Naive thymus-derived CD4-positive, alpha-beta T cell (primary cell): Measurements from ENCODE around the gene AK2. TPM values are rescaled to one million over a fixed set of nuclear protein-coding genes. Genes with fewer than 3 reads are reported as not detected.
A peak's percentile ranks its signal among the peaks of the same experiment; 100 is the strongest.
"Not testable (repeated sequence)": the region's sequence is repeated elsewhere in the genome, so short reads cannot be mapped to it uniquely, and the experiment has no call there.

ENCODE experiments used
- ATAC-seq: fragments of 150-1000 bp; cut with Tn5 transposase; 2 replicates; pipeline ENCODE4 v1.10.0; 2021; ENCODE audit warnings: mild to moderate bottlenecking, moderate library complexity
- CTCF ChIA-PET: fragments of 350-600 bp; sonication (Branson Sonifier 250); formaldehyde crosslinking; loops from one replicate; lab custom pipeline; 2021; ENCODE audit warnings: antibody characterized with exemption; lab: Charles Lee
- POLR2A ChIA-PET: fragments of 350-600 bp; sonication (Branson Sonifier 250); formaldehyde crosslinking; loops from one replicate; lab custom pipeline; 2021; ENCODE audit warnings: antibody characterized with exemption, inconsistent platforms; lab: Charles Lee
- DNase-seq, 9 donors: peaks; one replicate each; pipeline versions ENCODE4 v3.0.0 to v3.0.0-alpha.2; 2020 to 2022; ENCODE audit warnings: mixed read lengths in 1 of 9
- H3K27ac ChIP-seq: one replicate; pipeline ENCODE4 v1.7.0; 2013; ENCODE audit warnings: mild to moderate bottlenecking, low read depth, low read length, moderate library complexity
- H3K27me3 ChIP-seq, 2 donors: one replicate each; pipeline ENCODE4 v1.7.0; 2013; ENCODE audit warnings: low read length in 2 of 2, mild to moderate bottlenecking in 2 of 2, moderate library complexity in 2 of 2; ENCODE audit not compliant: control insufficient read depth in 2 of 2, insufficient read depth in 2 of 2
- H3K36me3 ChIP-seq, 3 experiments: 1 replicate in 2 of 3; 2 replicates in 1 of 3; pipeline ENCODE4 v1.7.0; 2013; ENCODE audit warnings: low read length in 3 of 3, mild to moderate bottlenecking in 3 of 3, moderate library complexity in 1 of 3; ENCODE audit not compliant: insufficient read depth in 3 of 3, control insufficient read depth in 2 of 3
- H3K4me1 ChIP-seq, 2 donors: one replicate each; pipeline ENCODE4 v1.7.0; 2013; ENCODE audit warnings: low read length in 2 of 2, mild to moderate bottlenecking in 2 of 2, moderate library complexity in 1 of 2; ENCODE audit not compliant: control insufficient read depth in 2 of 2, insufficient read depth in 2 of 2
- H3K4me3 ChIP-seq: 2 replicates; pipeline ENCODE4 v1.7.0; 2013; ENCODE audit warnings: mild to moderate bottlenecking, low read length
- H3K9me3 ChIP-seq, 3 experiments: 1 replicate in 2 of 3; 2 replicates in 1 of 3; pipeline ENCODE4 v1.7.0; 2013; ENCODE audit warnings: low read length in 3 of 3; ENCODE audit not compliant: control insufficient read depth in 2 of 3
- H3K27ac Mint-ChIP-seq, 9 donors: one replicate each; pipeline ENCODE4 v1.8.0; 2020 to 2022; ENCODE audit warnings: mixed read lengths in 9 of 9, mild to moderate bottlenecking in 8 of 9, moderate library complexity in 5 of 9, inconsistent platforms in 2 of 9
- H3K27me3 Mint-ChIP-seq, 5 donors: one replicate each; pipeline ENCODE4 v1.8.0; 2021 to 2022; ENCODE audit warnings: mixed read lengths in 5 of 5, mild to moderate bottlenecking in 1 of 5
- H3K36me3 Mint-ChIP-seq, 5 donors: one replicate each; pipeline ENCODE4 v1.8.0; 2020 to 2022; ENCODE audit warnings: mixed read lengths in 5 of 5, mild to moderate bottlenecking in 3 of 5, inconsistent platforms in 1 of 5
- H3K4me1 Mint-ChIP-seq, 7 donors: one replicate each; pipeline ENCODE4 v1.8.0; 2020 to 2022; ENCODE audit warnings: mixed read lengths in 7 of 7, mild to moderate bottlenecking in 3 of 7, inconsistent platforms in 1 of 7
- H3K4me3 Mint-ChIP-seq, 10 donors: one replicate each; pipeline ENCODE4 v1.8.0; 2020 to 2022; ENCODE audit warnings: mild to moderate bottlenecking in 10 of 10, mixed read lengths in 10 of 10, moderate library complexity in 6 of 10, inconsistent platforms in 2 of 10
- H3K9me3 Mint-ChIP-seq, 11 donors: one replicate each; pipeline ENCODE4 v1.8.0; 2020 to 2022; ENCODE audit warnings: mixed read lengths in 11 of 11, mild to moderate bottlenecking in 4 of 11, inconsistent platforms in 1 of 11, moderate library complexity in 1 of 11
- intact Hi-C, 2 donors: fragments of 100-400 bp; cut with micrococcal nuclease; formaldehyde crosslinking; loops; one replicate each; pipeline ENCODE4 v1.15.1; 2023
- polyA plus RNA-seq, 2 donors: library from polyadenylated mRNA; unstranded; fragments of 300-500 nt; fragmentation: Illumina TruSeq; gene quantifications; one replicate each; pipeline ENCODE4 v1.2.3, GENCODE V29; 2021
- total RNA-seq, 6 experiments: library from RNA in 5 of 6; stranded (reverse) in 5 of 6; gene quantifications; 1 replicate in 5 of 6; 2 replicates in 1 of 6; pipeline ENCODE4 v1.2.3 and lab custom pipeline; 2021 to 2026

The AK2 gene
- total and polyA plus RNA-seq, 7 experiments from 2014 or later = 53.8 to 219 (median 97.4) TPM

GRCh38 chr1:33047839-33048305, 11.2 kb upstream of the AK2 start:
- CTCF ChIA-PET = no interaction called here
- peaks cover 0 to 30% (median 3%) of the 10 kb centered on the region in 7 donors for H3K4me1 Mint-ChIP-seq
- H3K27ac Mint-ChIP-seq = peak overlapping the region in 1 of 9 donors; percentile 14
- H3K9me3 ChIP-seq = no peaks in the 10 kb centered on the region
- H3K9me3 Mint-ChIP-seq = peaks cover 0 to 6% (median 0%) of the 10 kb centered on the region in 11 donors
- no peak overlapping the region for H3K4me3 ChIP-seq
- DNase-seq = no peak
- POLR2A ChIA-PET = interaction anchor here (1.4 kb wide), 1 partner anchor 80 kb away, joined by 4 read pairs; no protein-coding TSS in a partner anchor
- H3K27ac ChIP-seq = no peak overlapping the region
- intact Hi-C loops = no loop called here
- H3K27me3 ChIP-seq = no peaks in the 10 kb centered on the region
- H3K36me3 Mint-ChIP-seq = peaks cover 0 to 4% (median 0%) of the 10 kb centered on the region in 5 donors
- H3K36me3 ChIP-seq = no peaks in the 10 kb centered on the region
- H3K4me1 ChIP-seq = peaks cover 0 to 6% of the 10 kb centered on the region in 2 donors
- ATAC-seq = no peak
- H3K4me3 Mint-ChIP-seq = no peak overlapping the region
- peaks cover 0 to 16% (median 7%) of the 10 kb centered on the region in 5 donors for H3K27me3 Mint-ChIP-seq

DNA sequence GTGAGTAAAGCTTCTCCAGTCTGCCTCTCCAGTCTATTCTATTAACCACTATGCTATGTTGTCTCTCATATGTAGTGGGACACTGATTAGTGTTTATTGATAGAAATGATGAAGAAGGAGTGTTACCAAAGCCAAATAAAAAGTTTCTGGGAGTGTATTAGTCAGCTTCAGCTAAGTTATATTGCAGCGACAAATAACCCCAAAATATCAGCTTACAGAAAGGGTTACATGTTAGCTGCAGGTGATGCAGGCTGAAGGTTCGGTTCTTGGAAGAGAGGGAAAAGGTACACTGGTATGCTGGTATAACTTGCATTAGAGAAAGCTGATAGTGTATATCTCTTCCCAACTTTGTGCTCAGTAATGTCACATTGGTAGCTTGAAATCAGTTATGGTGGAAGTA, 10.6 kb upstream of the AK2 start:
- no peaks in the 10 kb centered on the region for H3K36me3 ChIP-seq
- peaks cover 0 to 30% (median 3%) of the 10 kb centered on the region in 7 donors for H3K4me1 Mint-ChIP-seq
- no peaks in the 10 kb centered on the region for H3K9me3 ChIP-seq
- H3K4me3 ChIP-seq = no peak overlapping the region
- no peak overlapping the region for H3K27ac ChIP-seq
- H3K4me3 Mint-ChIP-seq = no peak overlapping the region
- peaks cover 0 to 16% (median 7%) of the 10 kb centered on the region in 5 donors for H3K27me3 Mint-ChIP-seq
- POLR2A ChIA-PET = interaction anchor here (1.4 kb wide), 1 partner anchor 79 kb away, joined by 4 read pairs; no protein-coding TSS in a partner anchor
- CTCF ChIA-PET = no interaction called here
- peaks cover 0 to 4% (median 0%) of the 10 kb centered on the region in 5 donors for H3K36me3 Mint-ChIP-seq
- H3K4me1 ChIP-seq = peaks cover 0 to 6% of the 10 kb centered on the region in 2 donors
- H3K27me3 ChIP-seq = no peaks in the 10 kb centered on the region
- no peak overlapping the region for H3K27ac Mint-ChIP-seq
- no peak for DNase-seq
- intact Hi-C loops = no loop called here
- H3K9me3 Mint-ChIP-seq = peaks cover 0 to 6% (median 0%) of the 10 kb centered on the region in 11 donors
- no peak for ATAC-seq

DNA sequence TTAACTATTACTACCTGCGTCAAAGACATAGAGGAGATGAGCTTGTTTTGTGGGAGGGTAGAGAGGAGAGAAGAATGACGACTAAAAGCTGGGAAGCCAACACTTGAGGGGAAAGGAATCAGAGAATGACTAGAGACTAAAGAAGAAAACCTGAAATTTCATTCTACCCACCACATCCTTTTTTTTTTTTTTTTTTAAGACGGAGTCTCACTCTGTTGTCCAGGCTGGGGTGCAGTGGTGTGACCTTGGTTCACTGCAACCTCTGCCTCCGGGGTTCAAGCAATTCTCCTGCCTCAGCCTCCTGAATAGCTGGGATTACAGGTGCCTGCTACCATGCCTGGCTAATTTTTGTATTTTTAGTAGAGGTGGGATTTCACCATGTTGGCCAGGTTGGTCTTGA, 9.6 kb upstream of the AK2 start:
- H3K4me1 ChIP-seq, H3K36me3 Mint-ChIP-seq, H3K9me3 ChIP-seq, ATAC-seq, H3K27ac ChIP-seq, H3K27ac Mint-ChIP-seq, H3K4me3 ChIP-seq, H3K36me3 ChIP-seq, H3K4me3 Mint-ChIP-seq, POLR2A ChIA-PET, H3K27me3 ChIP-seq, DNase-seq, intact Hi-C loops, H3K9me3 Mint-ChIP-seq: not testable (repeated sequence)
- Mint-ChIP-seq H3K4me1 (peaks cover 0 to 30% (median 3%) of the 10 kb centered on the region in 7 donors), H3K27me3 (peaks cover 0 to 18% (median 7%) of the 10 kb centered on the region in 5 donors)
- CTCF ChIA-PET = interaction anchor here (0.7 kb wide), 1 partner anchor 81 kb away, joined by 4 read pairs; no protein-coding TSS in a partner anchor

DNA sequence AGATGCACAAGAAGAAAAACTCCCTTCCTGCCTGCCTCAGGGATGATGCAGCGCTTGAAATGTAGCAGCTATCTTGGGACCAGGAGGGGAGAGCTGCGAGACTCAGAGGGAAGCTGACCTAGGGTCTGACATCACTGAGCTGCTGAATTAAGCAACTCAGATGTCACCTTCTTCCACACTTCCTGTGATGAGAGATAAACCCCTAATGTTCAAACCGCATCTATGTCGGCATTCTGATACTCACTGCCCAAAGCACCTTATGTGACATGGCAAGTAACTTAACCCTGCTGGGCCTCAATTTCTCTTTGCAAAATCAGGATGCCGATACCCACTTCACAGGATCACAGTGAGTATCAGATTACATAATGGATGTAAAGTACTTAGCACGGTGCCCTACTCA, 9.1 kb upstream of the AK2 start:
- ChIA-PET POLR2A (no interaction called here), CTCF (interaction anchor here (0.7 kb wide), 1 partner anchor 81 kb away, joined by 4 read pairs; no protein-coding TSS in a partner anchor)
- H3K4me3 ChIP-seq = no peak overlapping the region
- no peak for DNase-seq
- Mint-ChIP-seq H3K27me3 (peaks cover 0 to 18% (median 7%) of the 10 kb centered on the region in 5 donors), H3K4me3 (no peak overlapping the region), H3K9me3 (peaks cover 0 to 6% (median 0%) of the 10 kb centered on the region in 11 donors), H3K36me3 (peaks cover 0 to 4% (median 0%) of the 10 kb centered on the region in 5 donors), H3K27ac (no peak overlapping the region), H3K4me1 (peaks cover 0 to 30% (median 3%) of the 10 kb centered on the region in 7 donors)
- peaks cover 0 to 6% of the 10 kb centered on the region in 2 donors for H3K4me1 ChIP-seq
- H3K36me3 ChIP-seq = no peaks in the 10 kb centered on the region
- no peak overlapping the region for H3K27ac ChIP-seq
- no peaks in the 10 kb centered on the region for H3K27me3 ChIP-seq
- intact Hi-C loops = no loop called here
- ATAC-seq = peak; percentile 85
- no peaks in the 10 kb centered on the region for H3K9me3 ChIP-seq

DNA sequence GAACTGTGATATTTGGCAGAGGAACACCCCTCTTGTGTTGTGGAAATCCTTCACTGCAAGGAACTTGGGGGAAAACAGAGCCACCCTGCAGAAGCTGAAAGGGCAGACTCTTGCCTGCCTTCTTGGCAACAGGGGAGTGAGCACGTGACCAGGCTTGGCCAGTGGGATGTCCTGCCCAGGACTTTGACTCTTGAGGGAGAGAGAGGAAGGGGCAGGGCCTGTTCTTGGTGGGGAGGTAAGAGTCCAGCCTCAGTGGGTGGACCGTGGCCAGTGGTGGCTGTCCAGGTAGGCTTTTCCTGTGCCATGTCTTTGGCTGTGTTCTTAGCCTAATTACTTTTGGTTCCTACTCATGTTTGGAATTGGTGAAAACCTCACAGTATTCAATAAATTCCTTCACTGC, 8.6 kb upstream of the AK2 start:
- peaks cover 0 to 6% of the 10 kb centered on the region in 2 donors for H3K4me1 ChIP-seq
- H3K4me1 Mint-ChIP-seq = peaks cover 0 to 25% (median 0%) of the 10 kb centered on the region in 7 donors
- POLR2A ChIA-PET = no interaction called here
- H3K9me3 ChIP-seq = no peaks in the 10 kb centered on the region
- intact Hi-C loops = no loop called here
- H3K36me3 ChIP-seq = no peaks in the 10 kb centered on the region
- no peak overlapping the region for H3K27ac ChIP-seq
- H3K36me3 Mint-ChIP-seq = peaks cover 0 to 4% (median 0%) of the 10 kb centered on the region in 5 donors
- no peak overlapping the region for H3K4me3 Mint-ChIP-seq
- H3K4me3 ChIP-seq = no peak overlapping the region
- peak overlapping the region in 1 of 9 donors; percentile 66 for H3K27ac Mint-ChIP-seq
- peaks cover 0 to 16% (median 4%) of the 10 kb centered on the region in 5 donors for H3K27me3 Mint-ChIP-seq
- H3K9me3 Mint-ChIP-seq = peaks cover 0 to under 1% (median 0%) of the 10 kb centered on the region in 11 donors
- CTCF ChIA-PET = no interaction called here
- H3K27me3 ChIP-seq = no peaks in the 10 kb centered on the region
- ATAC-seq (no peak), DNase-seq (no peak)

- H3K27ac Mint-ChIP-seq = no peak overlapping the region
- no peaks in the 10 kb centered on the region for H3K9me3 Mint-ChIP-seq
- POLR2A ChIA-PET = no interaction called here
Observed at GRCh38 chr1:33043267-33044092, 6.8 kb upstream of the AK2 start.

More at GRCh38 chr1:33043267-33044092, 6.8 kb upstream of the AK2 start:
- intact Hi-C loops = no loop called here
- peaks cover 0 to 18% (median 0%) of the 10 kb centered on the region in 7 donors for H3K4me1 Mint-ChIP-seq
- no peaks in the 10 kb centered on the region for H3K9me3 ChIP-seq
- H3K4me1 ChIP-seq = peaks cover 0 to 6% of the 10 kb centered on the region in 2 donors
- CTCF ChIA-PET = interaction anchor here (0.7 kb wide), 1 partner anchor 11 kb away, joined by 3 read pairs; no protein-coding TSS in a partner anchor
- H3K4me3 Mint-ChIP-seq = no peak overlapping the region
- peaks cover 0 to 4% (median 0%) of the 10 kb centered on the region in 5 donors for H3K36me3 Mint-ChIP-seq
- ATAC-seq (no peak), DNase-seq (no peak)
- H3K4me3 ChIP-seq = no peak overlapping the region
- H3K36me3 ChIP-seq = no peaks in the 10 kb centered on the region
- H3K27me3 ChIP-seq = no peaks in the 10 kb centered on the region
- H3K27me3 Mint-ChIP-seq = peaks cover 0 to 16% (median 3%) of the 10 kb centered on the region in 5 donors
- no peak overlapping the region for H3K27ac ChIP-seq
